GM12873 (cell line): ENCODE data around the gene SNRPF.

Source experiments
- TF ChIP-seq, protein P1 (sequence below): IDR thresholded peaks from 2 replicates; pipeline ENCODE4 v1.5.1; 2012; ENCODE audit warnings: low read depth, mild to moderate bottlenecking, moderate library complexity, low read length, control low read depth; ENCODE audit not compliant: insufficient read depth; ENCODE audit errors: missing control alignments

Gene SNRPF

DNA sequence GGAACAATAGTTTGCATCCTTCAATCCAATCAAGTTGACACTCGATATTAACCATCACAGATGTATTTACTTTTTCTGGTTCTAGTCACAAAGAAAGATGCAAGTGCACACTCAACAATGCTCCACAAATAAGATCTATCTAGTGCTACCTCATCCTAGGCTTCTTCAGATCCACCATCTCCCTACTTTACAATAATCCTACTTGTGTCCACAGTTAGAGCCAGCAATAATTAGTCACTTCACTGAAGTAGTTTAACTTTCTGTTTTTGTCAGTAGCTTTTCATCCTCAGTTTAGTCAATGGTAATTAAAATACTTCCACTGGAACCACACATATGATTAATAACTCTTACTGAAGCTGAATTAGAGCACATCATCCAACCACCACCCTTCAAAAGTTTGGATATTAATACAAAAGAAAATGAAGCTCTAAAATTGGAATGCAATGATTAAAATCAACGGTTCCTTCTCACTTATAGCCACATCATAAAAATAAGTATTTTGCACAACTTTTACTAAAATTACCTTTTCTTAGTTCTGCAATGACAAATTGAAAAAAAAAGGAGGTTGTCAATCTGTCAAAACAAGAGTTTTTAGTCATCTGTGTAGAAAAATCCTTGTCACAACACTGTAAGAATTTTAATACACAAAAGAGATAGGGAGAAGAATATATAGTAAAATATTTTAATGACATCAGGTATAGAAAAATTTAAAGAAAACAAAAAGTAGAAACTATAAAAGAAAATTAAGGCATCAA lies 28.2 kb upstream of the SNRPF start:
- TF ChIP-seq, protein P1, sequence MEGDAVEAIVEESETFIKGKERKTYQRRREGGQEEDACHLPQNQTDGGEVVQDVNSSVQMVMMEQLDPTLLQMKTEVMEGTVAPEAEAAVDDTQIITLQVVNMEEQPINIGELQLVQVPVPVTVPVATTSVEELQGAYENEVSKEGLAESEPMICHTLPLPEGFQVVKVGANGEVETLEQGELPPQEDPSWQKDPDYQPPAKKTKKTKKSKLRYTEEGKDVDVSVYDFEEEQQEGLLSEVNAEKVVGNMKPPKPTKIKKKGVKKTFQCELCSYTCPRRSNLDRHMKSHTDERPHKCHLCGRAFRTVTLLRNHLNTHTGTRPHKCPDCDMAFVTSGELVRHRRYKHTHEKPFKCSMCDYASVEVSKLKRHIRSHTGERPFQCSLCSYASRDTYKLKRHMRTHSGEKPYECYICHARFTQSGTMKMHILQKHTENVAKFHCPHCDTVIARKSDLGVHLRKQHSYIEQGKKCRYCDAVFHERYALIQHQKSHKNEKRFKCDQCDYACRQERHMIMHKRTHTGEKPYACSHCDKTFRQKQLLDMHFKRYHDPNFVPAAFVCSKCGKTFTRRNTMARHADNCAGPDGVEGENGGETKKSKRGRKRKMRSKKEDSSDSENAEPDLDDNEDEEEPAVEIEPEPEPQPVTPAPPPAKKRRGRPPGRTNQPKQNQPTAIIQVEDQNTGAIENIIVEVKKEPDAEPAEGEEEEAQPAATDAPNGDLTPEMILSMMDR = no peak

DNA sequence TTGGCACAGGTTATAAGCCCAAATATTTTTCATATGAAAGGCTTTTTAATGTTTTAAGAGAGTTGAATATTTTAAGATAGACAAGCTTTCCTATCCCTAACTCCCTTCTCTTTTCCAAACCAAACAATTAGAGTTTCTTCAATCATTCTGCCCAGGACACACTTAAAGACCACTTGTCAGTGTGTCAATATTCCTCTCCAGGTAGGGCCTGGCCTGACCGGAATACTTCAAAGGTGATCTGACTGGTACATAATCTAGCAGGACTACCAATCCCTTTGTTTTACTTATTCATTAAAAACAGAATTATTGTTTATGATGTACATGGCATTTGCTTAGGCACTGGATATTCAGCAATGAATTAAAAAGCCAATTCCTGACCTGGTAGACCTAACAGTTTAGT lies 24.2 kb upstream of the SNRPF start:
- TF ChIP-seq, protein P1 = no peak

- TF ChIP-seq, protein P1 = no peak
Measured at GRCh38 chr12:95836185-95836609, 22.6 kb upstream of the SNRPF start.

- TF ChIP-seq, protein P1 = no peak
Measured at GRCh38 chr12:95836630-95837239, 22.0 kb upstream of the SNRPF start.

DNA sequence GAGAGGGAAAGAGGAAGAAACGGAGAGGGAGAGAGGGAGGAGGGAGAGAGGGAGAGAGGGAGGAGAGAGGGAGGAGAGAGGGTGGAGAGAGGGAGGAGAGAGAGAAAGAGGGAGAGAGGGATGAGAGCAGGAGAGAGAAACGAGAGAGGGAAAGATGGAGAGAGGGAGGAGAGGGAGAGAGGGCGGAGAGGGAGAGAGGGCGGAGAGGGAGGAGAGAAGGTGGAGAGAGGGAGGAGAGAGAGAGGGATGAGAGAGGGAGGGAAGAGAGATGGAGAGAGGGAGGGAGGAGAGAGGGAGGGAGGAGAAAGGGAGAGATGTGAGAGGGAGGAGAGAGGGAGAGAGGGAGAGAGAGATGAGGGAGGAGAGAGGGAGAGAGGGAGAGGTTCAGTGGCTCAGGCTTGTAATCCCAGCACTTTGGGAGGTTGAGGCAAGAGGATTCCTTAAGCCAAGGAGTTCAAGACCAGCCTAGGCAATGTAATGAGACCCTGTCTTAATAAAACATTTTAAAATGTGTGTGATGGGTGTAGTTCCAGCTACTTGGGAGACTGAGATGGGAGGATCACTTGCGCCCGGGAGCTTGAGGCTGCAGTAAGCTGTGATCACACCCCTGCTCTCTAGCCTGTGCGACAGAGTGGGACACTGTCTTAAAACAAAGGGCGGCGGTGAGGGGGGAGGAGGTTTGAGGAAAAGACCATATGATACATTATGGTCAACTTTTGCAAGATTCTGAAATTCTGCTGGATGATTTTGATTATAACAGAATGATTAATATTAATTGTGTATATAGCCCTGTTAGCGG lies 21.3 kb upstream of the SNRPF start:
- TF ChIP-seq, protein P1 = no peak

- TF ChIP-seq, protein P1 = no peak
Measured at GRCh38 chr12:95838125-95838524, 20.6 kb upstream of the SNRPF start.
